H54 (cell line): ENCODE results near the gene USP26.
"Not testable (repeated sequence)": the region's sequence is repeated elsewhere in the genome, so short reads cannot be mapped to it uniquely, and the experiment has no call there.

ENCODE experiments used
- DNase-seq: peaks from one replicate; pipeline ENCODE4 v3.0.0; 2011; ENCODE audit warnings: low spot score, mixed read lengths; ENCODE audit not compliant: insufficient read length
- FAIRE-seq: peaks from 3 replicates; lab custom pipeline; 2011; peaks lifted over from hg19 to GRCh38; lab: Jason Lieb, UNC
- POLR2A ChIP-seq: IDR thresholded peaks from 2 replicates; pipeline ENCODE4 v1.6.1; 2011; ENCODE audit warnings: low read depth, mild to moderate bottlenecking, low read length

USP26 gene

DNA sequence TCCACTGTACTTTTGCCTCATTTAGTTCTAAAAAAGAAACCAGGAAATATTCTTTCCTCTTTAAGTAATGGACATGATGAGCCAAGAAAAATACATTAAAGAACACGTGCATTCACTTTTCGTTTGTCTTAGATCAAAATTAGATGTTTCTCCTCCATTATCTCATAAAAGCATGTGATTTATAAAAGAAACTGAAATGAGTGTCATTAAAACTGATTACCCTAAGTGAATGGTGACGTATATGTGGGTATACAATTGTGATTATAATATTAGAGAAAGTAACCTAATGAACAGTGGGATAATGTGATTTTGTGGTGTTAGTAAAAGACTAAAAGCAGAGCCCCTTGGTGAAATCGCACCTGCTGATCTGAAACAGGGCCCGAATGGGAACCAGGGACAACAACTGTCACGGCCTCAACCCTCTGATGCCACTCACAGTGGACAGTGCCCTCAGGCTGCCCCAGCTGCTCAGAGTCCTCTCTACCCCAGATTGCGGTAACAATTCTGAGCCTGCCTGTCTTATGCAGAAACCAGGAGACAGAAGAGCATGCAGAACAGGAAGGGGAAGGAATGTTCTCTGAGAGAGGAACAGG is 112.8 kb downstream of the USP26 start:
- DNase-seq: no peak
- TF ChIP-seq POLR2A: no peak
- no peak for FAIRE-seq

DNA sequence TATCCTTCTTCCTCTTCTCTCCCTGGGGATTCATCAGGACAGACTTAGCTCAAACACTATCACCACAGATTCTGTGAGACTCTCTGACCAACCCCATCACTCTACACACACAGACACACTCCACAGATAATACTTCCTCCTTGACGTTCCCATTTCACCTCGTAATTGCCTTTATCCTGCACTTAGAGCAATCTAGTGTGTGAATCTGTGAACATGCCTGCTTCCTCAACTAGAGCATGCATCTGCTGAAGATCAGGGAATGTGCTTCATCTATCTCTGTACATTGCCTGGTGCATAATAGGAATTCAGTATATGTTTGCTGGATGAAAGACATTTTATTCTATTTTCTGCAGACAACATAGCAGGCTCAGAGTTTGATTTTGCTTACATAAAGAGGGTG is 113.4 kb downstream of the USP26 start:
- no peak for TF ChIP-seq POLR2A
- no peak for FAIRE-seq
- DNase-seq: no peak

DNA sequence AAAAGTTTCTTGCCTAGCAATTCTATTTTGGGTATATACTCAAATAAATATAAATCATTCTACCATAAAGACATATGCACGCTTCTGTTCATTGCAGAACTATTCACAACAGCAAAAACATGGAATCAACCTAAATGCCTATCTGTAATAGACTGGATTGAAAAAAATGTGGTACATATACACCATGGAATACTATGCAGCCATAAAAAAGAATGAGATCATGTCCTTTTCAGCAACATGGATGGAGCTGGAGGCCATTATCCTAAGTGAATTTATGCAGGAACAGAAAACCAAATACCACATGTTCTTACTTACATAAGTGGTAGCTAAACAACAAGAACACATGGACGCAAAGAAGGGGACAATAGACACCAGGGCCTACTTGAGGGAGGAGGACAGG is 116.9 kb downstream of the USP26 start:
- FAIRE-seq, DNase-seq: not testable (repeated sequence)
